Retinal pigment epithelial cell (primary cell): ENCODE measurements around the gene SH2D3C.

Experiments used
- DNase-seq: peaks from one replicate; pipeline ENCODE4 v3.0.0-alpha.2; 2010; ENCODE audit warnings: low read depth
- H3K4me3 ChIP-seq: 2 replicates; pipeline ENCODE4 v1.5.1; 2011; ENCODE audit warnings: mild to moderate bottlenecking, low read length, control low read depth, moderate library complexity
- TF ChIP-seq, protein P1 (sequence below): conservative IDR thresholded peaks from 2 replicates; pipeline ENCODE4 v1.5.1; 2011; ENCODE audit warnings: low read depth, low read length, control low read depth, inconsistent platforms

The SH2D3C gene

DNA sequence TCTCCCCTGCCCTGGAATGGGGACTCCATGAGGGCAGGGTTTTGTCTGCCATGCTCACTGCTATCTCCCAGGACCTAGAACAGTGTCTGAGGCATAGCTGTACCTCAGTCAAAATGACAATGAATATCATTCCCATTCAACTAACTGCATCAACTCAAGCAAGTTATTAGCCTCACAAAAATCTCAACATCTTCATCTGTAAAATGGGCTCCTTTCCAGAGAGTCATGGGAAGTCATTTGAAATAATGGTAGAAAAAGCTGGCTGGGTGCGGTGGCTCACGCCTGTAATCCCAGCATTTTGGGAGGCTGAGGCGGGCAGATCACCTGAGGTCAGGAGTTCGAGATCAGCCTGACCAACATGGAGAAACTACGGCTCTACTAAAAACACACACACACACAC, 9.4 kb downstream of the SH2D3C start:
- no peak overlapping the region for H3K4me3 ChIP-seq
- no peak for DNase-seq
- TF ChIP-seq, protein P1, sequence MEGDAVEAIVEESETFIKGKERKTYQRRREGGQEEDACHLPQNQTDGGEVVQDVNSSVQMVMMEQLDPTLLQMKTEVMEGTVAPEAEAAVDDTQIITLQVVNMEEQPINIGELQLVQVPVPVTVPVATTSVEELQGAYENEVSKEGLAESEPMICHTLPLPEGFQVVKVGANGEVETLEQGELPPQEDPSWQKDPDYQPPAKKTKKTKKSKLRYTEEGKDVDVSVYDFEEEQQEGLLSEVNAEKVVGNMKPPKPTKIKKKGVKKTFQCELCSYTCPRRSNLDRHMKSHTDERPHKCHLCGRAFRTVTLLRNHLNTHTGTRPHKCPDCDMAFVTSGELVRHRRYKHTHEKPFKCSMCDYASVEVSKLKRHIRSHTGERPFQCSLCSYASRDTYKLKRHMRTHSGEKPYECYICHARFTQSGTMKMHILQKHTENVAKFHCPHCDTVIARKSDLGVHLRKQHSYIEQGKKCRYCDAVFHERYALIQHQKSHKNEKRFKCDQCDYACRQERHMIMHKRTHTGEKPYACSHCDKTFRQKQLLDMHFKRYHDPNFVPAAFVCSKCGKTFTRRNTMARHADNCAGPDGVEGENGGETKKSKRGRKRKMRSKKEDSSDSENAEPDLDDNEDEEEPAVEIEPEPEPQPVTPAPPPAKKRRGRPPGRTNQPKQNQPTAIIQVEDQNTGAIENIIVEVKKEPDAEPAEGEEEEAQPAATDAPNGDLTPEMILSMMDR = no peak

DNA sequence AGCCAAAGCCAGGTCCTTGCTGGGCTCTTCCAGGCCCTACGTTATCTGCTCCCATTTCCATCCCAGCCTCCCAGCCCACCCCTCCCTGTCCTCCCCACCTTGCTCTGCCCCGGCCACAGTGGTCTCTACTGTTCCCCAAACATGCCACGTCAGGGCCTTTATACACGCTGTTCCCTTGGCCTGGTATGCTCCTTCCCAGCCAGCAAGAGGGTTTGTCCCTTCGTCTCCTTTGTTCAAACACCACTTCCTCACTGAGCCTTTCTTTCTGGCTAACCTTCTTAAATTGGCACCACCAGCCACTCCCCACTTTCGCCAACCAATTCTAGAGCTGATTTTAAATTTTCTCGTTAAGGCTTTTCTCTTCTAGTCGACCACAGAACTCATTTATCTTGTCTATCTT, 9.8 kb downstream of the SH2D3C start:
- no peak overlapping the region for H3K4me3 ChIP-seq
- no peak for DNase-seq
- TF ChIP-seq, protein P1 = no peak

DNA sequence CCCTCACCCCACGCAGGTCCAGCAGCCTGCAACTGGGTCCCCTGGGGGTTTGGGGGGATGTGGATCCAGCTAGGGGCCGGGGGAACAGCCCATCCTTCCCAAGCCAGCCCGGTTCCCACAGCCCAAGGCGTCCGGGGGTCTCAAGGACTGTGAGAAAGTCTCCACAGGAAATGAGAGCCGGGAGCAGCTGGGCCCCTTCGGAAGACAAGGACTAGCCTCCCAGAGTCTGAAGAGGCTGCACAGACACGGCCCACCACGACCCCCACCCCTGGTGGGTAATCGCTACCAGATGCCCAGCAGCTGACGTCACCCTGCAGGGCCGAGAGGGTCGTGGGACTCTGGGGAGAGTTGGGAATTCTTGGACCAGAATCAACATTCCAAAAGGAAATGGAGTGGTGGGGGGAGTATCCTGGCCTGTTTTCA, 10.5 kb downstream of the SH2D3C start:
- TF ChIP-seq, protein P1 = no peak
- DNase-seq = no peak
- H3K4me3 ChIP-seq = no peak overlapping the region

DNA sequence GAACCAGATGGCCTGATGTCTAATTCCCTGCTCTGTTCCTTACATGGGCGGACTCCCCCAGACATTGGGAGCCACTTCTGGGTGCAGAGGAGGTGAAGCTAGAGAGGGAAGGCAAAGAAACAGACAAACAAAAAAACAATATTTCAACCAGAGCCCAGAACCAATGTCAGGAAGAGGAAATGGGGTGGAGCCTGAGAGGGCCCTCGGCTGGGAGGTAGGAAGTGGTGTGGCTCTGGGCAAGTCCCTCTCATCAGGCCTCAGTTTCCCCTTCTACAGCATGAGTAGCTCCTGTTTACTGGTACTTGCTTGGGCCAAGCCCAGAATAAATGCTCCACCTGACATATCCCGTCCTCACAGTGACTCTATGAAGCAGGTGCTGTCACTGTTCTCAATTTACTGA, 11.1 kb downstream of the SH2D3C start:
- no peak for DNase-seq
- no peak overlapping the region for H3K4me3 ChIP-seq
- TF ChIP-seq, protein P1 = no peak

DNA sequence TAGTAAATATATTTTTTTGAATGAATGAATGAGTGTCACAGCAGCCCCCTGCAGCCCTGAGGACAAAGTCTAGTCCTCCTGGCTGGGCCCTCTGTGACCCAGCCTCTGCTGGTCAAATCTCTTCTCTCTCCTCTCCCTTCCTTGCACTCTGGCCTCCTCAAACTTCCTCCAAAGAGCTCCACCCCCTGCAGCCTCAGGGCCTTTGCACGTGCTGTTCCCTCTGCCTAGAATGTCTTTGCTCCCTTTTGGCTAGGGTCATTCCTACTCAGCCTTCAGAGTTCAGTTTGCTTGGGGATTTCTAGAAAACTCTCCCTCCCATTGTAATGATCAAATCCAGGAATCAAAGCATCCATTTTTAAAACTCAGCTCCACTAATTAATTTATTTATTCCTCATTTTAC, 13.0 kb downstream of the SH2D3C start:
- DNase-seq = no peak
- H3K4me3 ChIP-seq = no peak overlapping the region
- TF ChIP-seq, protein P1 = no peak

DNA sequence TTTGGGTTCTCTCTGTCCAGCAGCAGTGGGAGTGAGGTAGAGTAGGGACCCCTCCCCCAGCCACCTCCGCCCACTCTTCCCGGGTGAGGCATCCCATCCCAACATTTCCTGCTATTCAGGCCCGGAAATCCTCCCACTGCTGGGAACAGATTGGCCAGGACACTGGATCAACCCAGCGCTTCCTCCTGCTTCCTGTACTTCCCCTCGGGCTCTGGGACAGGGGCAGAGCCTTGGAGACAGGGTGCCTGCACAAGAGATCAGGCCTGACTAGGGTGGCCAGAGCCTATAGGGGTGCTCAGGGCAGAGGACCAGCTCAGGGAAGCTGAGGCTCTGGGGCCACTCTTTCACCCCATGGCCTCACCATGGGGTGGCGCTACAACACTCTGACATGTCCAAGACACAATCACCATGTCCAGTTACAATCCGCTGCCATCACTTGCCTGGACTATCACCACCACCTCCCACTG, 14.5 kb downstream of the SH2D3C start:
- TF ChIP-seq, protein P1 = peak; percentile 40
- DNase-seq = no peak

DNA sequence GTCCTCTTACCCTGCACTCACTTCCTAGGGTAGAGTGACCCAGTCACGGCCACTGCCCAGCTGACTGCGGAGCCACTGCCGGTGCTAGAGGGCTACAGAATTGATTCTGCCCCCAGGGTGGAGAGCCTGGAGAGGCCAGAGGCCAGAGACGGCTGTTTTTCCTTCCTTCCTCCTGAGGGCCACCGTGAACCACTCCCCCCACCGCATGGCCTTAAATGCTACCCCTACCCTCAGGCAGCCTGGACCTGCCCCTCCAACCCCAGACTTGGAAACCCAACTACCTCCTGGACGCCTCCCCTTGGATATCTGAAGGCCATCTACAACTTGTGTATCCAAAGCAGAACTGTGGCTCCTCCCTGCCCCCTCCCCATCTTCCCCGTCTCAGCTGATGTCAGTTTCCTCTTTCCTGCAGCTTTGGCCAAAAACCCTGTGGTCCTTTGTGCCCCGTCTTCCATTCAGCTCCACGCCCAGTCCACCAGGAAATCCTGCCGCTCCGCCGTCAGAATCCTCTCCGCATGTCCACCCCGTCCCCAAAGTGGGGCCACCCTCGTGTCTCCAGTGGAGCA, 16.3 kb downstream of the SH2D3C start:
- TF ChIP-seq, protein P1 = no peak
- H3K4me3 ChIP-seq = no peak overlapping the region
- no peak for DNase-seq

More for the DNA sequence above, 14.5 kb downstream of the SH2D3C start:
- H3K4me3 ChIP-seq = no peak overlapping the region
